Lower leg skin (tissue), 4 donors: ENCODE measurements around the gene ZDHHC17. TPM values are rescaled to one million over a fixed set of nuclear protein-coding genes. Genes with fewer than 3 reads are reported as not detected.

ENCODE experiments used
- DNase-seq, 2 donors: peaks; one replicate each; pipeline ENCODE4 v3.0.0-alpha.2; 2019; ENCODE audit warnings: low spot score in 2 of 2
- H3K4me3 ChIP-seq: fragments of 200-600 bp; sonication (generic); 2 replicates; pipeline ENCODE4 v1.5.1; 2017; ENCODE audit warnings: mild to moderate bottlenecking, low read depth; ENCODE audit not compliant: poor library complexity, severe bottlenecking
- CTCF ChIP-seq, 3 donors: fragments of 450-650 bp; IDR thresholded peaks; one replicate each; pipeline ENCODE4 v1.5.1; 2016; ENCODE audit warnings: antibody characterized with exemption in 3 of 3, mild to moderate bottlenecking in 3 of 3, moderate library complexity in 2 of 3
- POLR2A ChIP-seq, 2 donors: fragments of 450-650 bp; IDR thresholded peaks; one replicate each; pipeline ENCODE4 v1.6.1; 2016 to 2017; ENCODE audit warnings: antibody characterized with exemption in 2 of 2, mild to moderate bottlenecking in 1 of 2, moderate library complexity in 1 of 2
- WGBS, 2 donors: methylation state at CpG; one replicate each; pipeline ENCODE4 v1.1.5; 2018; 5-methylcytosine and 5-hydroxymethylcytosine counted together
- intact Hi-C: fragments of 100-400 bp; cut with DNase I; formaldehyde crosslinking; loops from one replicate; pipeline ENCODE4 v1.15.0; 2023; ENCODE audit warnings: low total_unique reads
- total RNA-seq, 4 donors: library from RNA; depleted of rRNA; stranded (reverse); fragments of >200 nt; gene quantifications; one replicate each; pipeline ENCODE4 v1.1.0, GENCODE V29; 2016

ZDHHC17 gene
- total RNA-seq, 4 donors from 2014 or later, result 10.5 to 18.7 (median 13.0) TPM

- WGBS, 2 donors, result 40 to 68% methylated on average over 1 of the region's 1 CpG
- no peak for DNase-seq
- intact Hi-C loops, result no loop called here
- H3K4me3 ChIP-seq, result no peak overlapping the region
- TF ChIP-seq CTCF (IDR thresholded peaks at IDR 0.05) (no peak), POLR2A (IDR thresholded peaks at IDR 0.05) (no peak)
Measured at GRCh38 chr12:76792828-76793227, 28.9 kb downstream of the ZDHHC17 start.

- TF ChIP-seq POLR2A (IDR thresholded peaks at IDR 0.05) (no peak), CTCF (IDR thresholded peaks at IDR 0.05) (no peak)
- DNase-seq, result no peak
- H3K4me3 ChIP-seq, result no peak overlapping the region
- intact Hi-C loops, result loop anchor here (5.0 kb wide), 1 partner anchor 177 kb away; no protein-coding TSS in a partner anchor
- 100% methylated on average over 4 of the region's 4 CpGs for WGBS, 2 donors
Measured at GRCh38 chr12:76798864-76799263, 34.9 kb downstream of the ZDHHC17 start.

GRCh38 chr12:76799362-76799761 lies 35.4 kb downstream of the ZDHHC17 start:
- no peak overlapping the region for H3K4me3 ChIP-seq
- 68 to 81% methylated on average over 2 of the region's 2 CpGs for WGBS, 2 donors
- no peak for TF ChIP-seq POLR2A (IDR thresholded peaks at IDR 0.05)
- no peak for DNase-seq
- intact Hi-C loops, result loop anchor here (5.0 kb wide), 1 partner anchor 177 kb away; no protein-coding TSS in a partner anchor

- WGBS, 2 donors, result 96 to 97% methylated on average over 3 of the region's 3 CpGs
- TF ChIP-seq POLR2A (IDR thresholded peaks at IDR 0.05) (no peak), CTCF (IDR thresholded peaks at IDR 0.05) (no peak)
- no peak overlapping the region for H3K4me3 ChIP-seq
- no peak for DNase-seq
- intact Hi-C loops, result no loop called here
Measured at GRCh38 chr12:76802060-76802459, 38.1 kb downstream of the ZDHHC17 start.

GRCh38 chr12:76804435-76804976 lies 40.6 kb downstream of the ZDHHC17 start:
- H3K4me3 ChIP-seq, result no peak overlapping the region
- TF ChIP-seq CTCF (IDR thresholded peaks at IDR 0.05), result no peak
- no peak for TF ChIP-seq POLR2A (IDR thresholded peaks at IDR 0.05)
- DNase-seq, result no peak
- intact Hi-C loops, result no loop called here
- 92 to 94% methylated on average over 8 of the region's 8 CpGs for WGBS, 2 donors

GRCh38 chr12:76810671-76811419 lies 46.9 kb downstream of the ZDHHC17 start:
- WGBS, 2 donors, result 54 to 55% methylated on average over 6 of the region's 6 CpGs
- H3K4me3 ChIP-seq, result no peak overlapping the region
- TF ChIP-seq CTCF (IDR thresholded peaks at IDR 0.05) (no peak), POLR2A (IDR thresholded peaks at IDR 0.05) (no peak)
- no peak for DNase-seq
- intact Hi-C loops, result no loop called here
